OCI-LY3 (cell line): ENCODE measurements around the gene KDM3B.
A peak's percentile ranks its signal among the peaks of the same experiment; 100 is the strongest.

Experiments used
- H2AFZ ChIP-seq: fragments of 200-600, 300-600 bp; shearing (Covaris generic); 2 replicates; pipeline ENCODE4 v1.6.0; 2014; ENCODE audit warnings: antibody characterized with exemption, low read depth, low read length
- H3K27ac ChIP-seq: fragments of 200-600, 300-600 bp; sonication (generic); 2 replicates; pipeline ENCODE4 v1.5.1; 2014; ENCODE audit warnings: mild to moderate bottlenecking, low read length, moderate library complexity, mixed read lengths
- H3K27me3 ChIP-seq: fragments of 200-600, 300-600 bp; sonication (generic); 2 replicates; pipeline ENCODE4 v1.6.1; 2014; ENCODE audit warnings: low read depth, low read length, mixed read lengths
- H3K36me3 ChIP-seq: fragments of 200-600, 300-600 bp; sonication (generic); replicated peaks from 2 replicates; pipeline ENCODE3; 2014; ENCODE audit warnings: low read depth, low read length, mixed read lengths
- H3K4me1 ChIP-seq: fragments of 300-600, 200-600 bp; sonication (generic); 2 replicates; pipeline ENCODE4 v1.6.1; 2014; ENCODE audit warnings: low read length, mixed read lengths
- H3K4me2 ChIP-seq: fragments of 200-600, 300-600 bp; sonication (generic); 2 replicates; pipeline ENCODE4 v1.6.1; 2014; ENCODE audit warnings: low read length, mixed read lengths
- H3K4me3 ChIP-seq: fragments of 300-600, 200-600 bp; sonication (generic); 2 replicates; pipeline ENCODE4 v1.5.1; 2014; ENCODE audit warnings: antibody characterized with exemption, mild to moderate bottlenecking, low read length, moderate library complexity
- H3K79me2 ChIP-seq: fragments of 300-600, 200-600 bp; shearing (Covaris generic); 2 replicates; pipeline ENCODE4 v1.6.1; 2014; ENCODE audit warnings: mild to moderate bottlenecking, low read length, mixed read lengths
- H3K9ac ChIP-seq: fragments of 300-600, 200-600 bp; shearing (Covaris generic); 2 replicates; pipeline ENCODE4 v1.6.0; 2014; ENCODE audit warnings: mild to moderate bottlenecking, low read length, moderate library complexity
- H3K9me3 ChIP-seq: fragments of 200-600, 300-600 bp; shearing (Covaris generic); 2 replicates; pipeline ENCODE4 v1.6.1; 2014; ENCODE audit warnings: low read length, mixed read lengths; ENCODE audit not compliant: insufficient read depth
- H4K20me1 ChIP-seq: fragments of 200-600, 300-600 bp; sonication (generic); 2 replicates; pipeline ENCODE4 v1.6.1; 2016; ENCODE audit warnings: low read length, mixed read lengths; ENCODE audit not compliant: insufficient read depth
- CTCF ChIP-seq: fragments of 200-600, 300-600 bp; sonication (generic); IDR thresholded peaks from 2 replicates; pipeline ENCODE4 v1.5.1; 2014; ENCODE audit warnings: antibody characterized with exemption, low read length, low read depth
- EZH2phosphoT487 ChIP-seq: fragments of 200-600 bp; shearing (Covaris generic); IDR thresholded peaks from 2 replicates; pipeline ENCODE4 v1.6.1; 2018; ENCODE audit warnings: antibody characterized with exemption, mixed run types, low read depth

The KDM3B gene

GRCh38 chr5:138438724-138439476 is 86.4 kb downstream of the KDM3B start, which contains the start of gene REEP2:
Gene REEP2 (plus strand): TSS chr5:138439057. CDS start chr5:138439209, 152 bp downstream.
- H3K27ac ChIP-seq: no peak within 1 kb of the TSS
- H3K4me1 ChIP-seq: peaks cover 10% of the 10 kb centered on the region; the same call in 1 of the 2 replicates
- H3K4me2 ChIP-seq: peak within 1 kb of the TSS; percentile 82

GRCh38 chr5:138439477-138440158 is 87.1 kb downstream of the KDM3B start:
- no peaks in the 10 kb centered on the region for H3K79me2 ChIP-seq

More at GRCh38 chr5:138438724-138439476, 86.4 kb downstream of the KDM3B start, which contains the start of gene REEP2:
- Histone ChIP-seq H4K20me1 (no peaks in the 10 kb centered on the region), H3K27me3 (no peaks in the 10 kb centered on the region), H3K4me3 (peak within 1 kb of the TSS; percentile 81), H3K36me3 (peaks cover 13% of the 10 kb centered on the region), H3K79me2 (no peaks in the 10 kb centered on the region), H3K9ac (peak within 1 kb of the TSS; percentile 57), H3K9me3 (no peaks in the 10 kb centered on the region), H2AFZ (0 out of 2 replicates have a peak within 1 kb of the TSS, but pooled peaks have one; percentile 39)
- no peak for TF ChIP-seq CTCF
- no peak for TF ChIP-seq EZH2phosphoT487

GRCh38 chr5:138440159-138441073 is 87.9 kb downstream of the KDM3B start:
- Histone ChIP-seq H3K36me3 (peaks cover 8% of the 10 kb centered on the region), H3K9me3 (no peaks in the 10 kb centered on the region), H3K4me3 (no peak overlapping the region), H3K27ac (no peak overlapping the region), H4K20me1 (no peaks in the 10 kb centered on the region), H3K9ac (no peak overlapping the region), H3K4me1 (peaks cover 10% of the 10 kb centered on the region; the same call in 1 of the 2 replicates), H2AFZ (no peak overlapping the region), H3K27me3 (no peaks in the 10 kb centered on the region), H3K79me2 (no peaks in the 10 kb centered on the region), H3K4me2 (no peak overlapping the region)
- TF ChIP-seq EZH2phosphoT487 (no peak), CTCF (no peak)

More at GRCh38 chr5:138439477-138440158, 87.1 kb downstream of the KDM3B start:
- Histone ChIP-seq H4K20me1 (no peaks in the 10 kb centered on the region), H3K9me3 (no peaks in the 10 kb centered on the region), H3K4me3 (peak overlapping the region; percentile 81), H2AFZ (0 out of 2 replicates have a peak overlapping the region, but pooled peaks have one; percentile 39), H3K4me2 (peak overlapping the region; percentile 82), H3K9ac (peak overlapping the region; percentile 57), H3K27ac (no peak overlapping the region), H3K27me3 (no peaks in the 10 kb centered on the region), H3K36me3 (peaks cover 13% of the 10 kb centered on the region), H3K4me1 (peaks cover 10% of the 10 kb centered on the region; the same call in 1 of the 2 replicates)
- TF ChIP-seq EZH2phosphoT487 (no peak), CTCF (no peak)
